GM12864 (cell line): ENCODE measurements around the gene CALCR.

Source experiments
- DNase-seq: peaks from one replicate; pipeline ENCODE4 v3.0.0-alpha.2; 2011; ENCODE audit warnings: low read depth
- H3K4me3 ChIP-seq: 2 replicates; pipeline ENCODE4 v1.5.1; 2011; ENCODE audit warnings: mild to moderate bottlenecking, low read depth, low read length, control low read depth
- TF ChIP-seq, protein P1 (sequence below): IDR thresholded peaks from 2 replicates; pipeline ENCODE4 v1.5.1; 2011; ENCODE audit warnings: low read depth, mild to moderate bottlenecking, moderate library complexity, low read length, control low read depth, inconsistent platforms; ENCODE audit errors: missing control alignments

Gene CALCR

DNA sequence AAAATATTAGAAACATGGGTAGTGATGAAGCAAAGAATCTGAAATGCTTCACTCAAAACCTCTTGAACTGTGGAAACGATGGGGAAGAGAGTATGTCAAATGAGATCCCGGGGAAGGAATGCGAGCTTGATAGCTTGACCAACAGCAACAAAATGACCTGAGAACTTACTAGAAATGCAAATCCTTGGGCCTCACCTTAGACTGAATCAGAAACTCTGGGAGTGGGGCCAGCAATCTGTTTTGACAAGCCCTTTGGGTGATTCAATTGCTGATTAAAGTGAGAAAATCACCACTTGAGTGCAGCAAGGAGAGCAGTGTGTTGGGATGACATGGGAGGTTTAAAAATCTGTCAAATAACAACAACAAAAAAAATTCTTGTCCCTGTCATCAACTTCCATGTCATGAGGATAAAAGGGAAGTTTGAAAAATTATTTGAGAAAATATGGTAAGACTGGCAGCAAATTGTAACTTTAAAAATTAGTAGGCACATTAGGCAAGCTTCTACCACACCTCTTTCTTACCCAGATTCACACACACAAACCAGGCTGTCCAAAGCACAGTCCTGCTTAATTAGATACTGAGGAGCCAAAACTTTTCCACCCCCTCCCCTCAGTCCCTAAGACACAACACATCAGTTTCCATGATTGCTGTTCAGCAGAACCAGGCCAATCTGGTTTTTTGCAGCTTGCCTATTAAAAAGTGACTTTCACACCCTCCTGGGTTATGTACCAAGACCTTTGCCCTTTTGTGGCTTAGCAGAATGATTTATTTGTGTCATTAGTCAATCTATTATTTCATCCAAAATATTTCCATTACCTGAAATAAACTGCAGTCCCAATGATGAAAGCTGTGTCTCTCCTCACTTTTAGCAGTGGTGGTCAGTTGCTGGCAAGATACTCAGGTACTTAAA, 15.6 kb downstream of the CALCR start:
- no peak overlapping the region for H3K4me3 ChIP-seq
- TF ChIP-seq, protein P1, sequence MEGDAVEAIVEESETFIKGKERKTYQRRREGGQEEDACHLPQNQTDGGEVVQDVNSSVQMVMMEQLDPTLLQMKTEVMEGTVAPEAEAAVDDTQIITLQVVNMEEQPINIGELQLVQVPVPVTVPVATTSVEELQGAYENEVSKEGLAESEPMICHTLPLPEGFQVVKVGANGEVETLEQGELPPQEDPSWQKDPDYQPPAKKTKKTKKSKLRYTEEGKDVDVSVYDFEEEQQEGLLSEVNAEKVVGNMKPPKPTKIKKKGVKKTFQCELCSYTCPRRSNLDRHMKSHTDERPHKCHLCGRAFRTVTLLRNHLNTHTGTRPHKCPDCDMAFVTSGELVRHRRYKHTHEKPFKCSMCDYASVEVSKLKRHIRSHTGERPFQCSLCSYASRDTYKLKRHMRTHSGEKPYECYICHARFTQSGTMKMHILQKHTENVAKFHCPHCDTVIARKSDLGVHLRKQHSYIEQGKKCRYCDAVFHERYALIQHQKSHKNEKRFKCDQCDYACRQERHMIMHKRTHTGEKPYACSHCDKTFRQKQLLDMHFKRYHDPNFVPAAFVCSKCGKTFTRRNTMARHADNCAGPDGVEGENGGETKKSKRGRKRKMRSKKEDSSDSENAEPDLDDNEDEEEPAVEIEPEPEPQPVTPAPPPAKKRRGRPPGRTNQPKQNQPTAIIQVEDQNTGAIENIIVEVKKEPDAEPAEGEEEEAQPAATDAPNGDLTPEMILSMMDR = no peak
- DNase-seq = no peak

DNA sequence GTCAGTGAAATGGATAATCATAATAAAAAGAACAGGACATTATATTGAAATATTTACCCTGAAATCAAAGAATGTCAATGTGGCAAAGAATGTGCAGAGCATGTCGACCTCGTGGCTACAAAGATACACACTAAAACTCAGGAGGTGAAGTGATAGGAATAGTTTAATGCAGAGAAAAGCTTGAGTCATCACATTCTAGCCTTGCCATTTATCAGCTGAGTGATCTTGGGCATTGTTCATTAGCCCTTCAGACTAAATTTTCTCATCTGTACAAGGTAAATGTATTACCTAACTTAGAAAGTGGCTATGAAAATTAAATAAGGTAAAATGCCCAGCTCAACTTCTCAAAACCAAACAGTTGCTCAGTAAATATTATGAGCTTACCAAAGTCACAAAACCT, 22.6 kb downstream of the CALCR start:
- TF ChIP-seq, protein P1 = no peak
- DNase-seq = no peak
- H3K4me3 ChIP-seq = no peak overlapping the region

DNA sequence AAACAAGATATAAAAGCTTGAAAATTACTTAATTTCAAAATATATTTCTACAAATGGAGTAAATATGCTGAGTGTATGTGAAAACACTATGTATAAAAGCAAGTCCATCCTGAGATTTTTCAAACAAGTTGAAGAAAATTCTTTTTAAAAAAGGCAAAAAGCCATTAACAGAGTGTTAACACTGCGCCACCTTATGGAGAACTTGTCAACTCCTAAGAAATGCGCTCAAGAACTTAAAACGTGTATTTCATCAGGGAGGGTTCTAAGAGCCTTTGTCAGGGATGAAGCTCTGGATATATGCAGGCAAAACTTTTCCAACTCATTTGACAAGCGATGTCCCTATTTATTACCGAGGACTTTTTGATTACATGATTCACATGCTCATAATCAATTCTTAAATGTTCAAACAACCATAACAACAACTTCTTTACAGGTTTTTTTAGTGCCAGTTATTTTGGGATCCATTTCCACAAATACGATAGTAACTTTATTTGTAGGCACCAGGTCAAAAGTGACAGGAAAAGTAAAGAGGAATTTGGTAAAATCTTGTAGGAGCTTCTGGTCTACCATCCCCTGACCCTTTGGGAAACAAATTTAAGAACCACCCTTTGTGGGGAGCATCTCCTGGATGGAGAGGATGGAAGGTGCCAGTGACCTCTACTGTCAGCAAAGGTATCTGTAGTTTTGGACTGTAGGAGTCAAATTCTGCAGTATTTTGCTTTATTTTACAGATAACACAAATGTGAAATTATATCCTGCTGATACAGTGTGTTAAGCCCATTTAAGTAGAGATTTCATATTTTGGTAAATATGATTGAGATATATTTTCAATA, 23.2 kb downstream of the CALCR start:
- TF ChIP-seq, protein P1 = peak; percentile 55
- no peak overlapping the region for H3K4me3 ChIP-seq
- DNase-seq = peak; percentile 10

DNA sequence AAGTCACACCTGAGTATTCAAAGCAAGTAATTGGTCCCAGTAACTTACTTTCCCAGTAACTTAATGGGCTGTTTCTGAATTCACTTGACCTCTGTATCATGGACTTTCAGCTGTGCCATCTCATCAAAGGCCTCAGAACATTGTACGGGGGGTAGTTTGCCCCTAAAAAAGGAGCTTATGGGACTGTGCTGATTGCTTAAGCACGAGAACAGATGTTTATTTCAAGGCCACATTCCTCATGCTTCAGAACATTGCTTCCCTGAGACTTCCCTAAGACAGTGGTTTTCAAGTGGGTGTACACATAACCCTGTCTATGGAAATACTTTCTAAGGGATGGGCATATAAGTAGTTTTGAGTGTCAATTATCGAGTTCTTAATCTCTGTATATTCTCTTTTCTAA, 26.8 kb downstream of the CALCR start:
- H3K4me3 ChIP-seq = no peak overlapping the region
- TF ChIP-seq, protein P1 = no peak

DNA sequence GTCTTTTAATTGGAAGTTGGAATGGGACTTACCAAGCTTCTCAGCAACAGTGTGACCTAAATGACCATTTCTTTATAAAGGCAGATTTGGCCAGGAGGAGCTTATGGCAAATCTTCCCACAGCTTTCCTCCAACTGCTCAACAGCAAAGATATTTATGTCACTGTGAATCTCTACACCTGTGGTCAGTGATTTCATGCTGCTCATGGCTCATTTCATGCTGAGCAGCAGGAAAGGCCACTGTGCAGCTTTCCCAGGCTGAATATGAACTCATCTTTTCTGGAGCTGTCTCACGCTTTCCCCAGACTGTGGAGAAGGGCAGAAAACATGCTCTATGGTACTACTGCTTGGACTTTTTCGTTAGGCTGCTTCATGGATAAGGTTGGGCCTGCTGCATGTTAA, 29.8 kb downstream of the CALCR start:
- no peak overlapping the region for H3K4me3 ChIP-seq
- DNase-seq = no peak
- TF ChIP-seq, protein P1 = no peak

More for the DNA sequence above, 26.8 kb downstream of the CALCR start:
- DNase-seq = no peak

DNA sequence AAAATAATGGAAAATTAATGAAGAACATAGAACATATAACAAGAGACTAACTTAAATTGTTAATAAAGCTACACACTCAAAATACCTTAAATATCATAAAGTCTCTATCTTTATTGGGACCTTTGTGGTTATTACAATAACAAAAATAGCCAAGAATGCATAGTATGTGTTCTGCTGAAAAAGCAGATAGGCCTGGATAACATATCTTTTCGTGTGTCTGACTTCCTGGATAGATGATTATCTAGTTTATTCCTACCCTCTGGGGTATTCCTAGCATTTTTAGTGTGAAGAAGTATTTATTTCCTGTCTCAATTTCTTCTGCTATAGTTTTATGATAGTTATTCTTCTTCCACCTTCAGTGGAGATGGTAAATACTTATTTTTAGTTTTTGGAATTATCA, 36.5 kb downstream of the CALCR start:
- DNase-seq = no peak
- TF ChIP-seq, protein P1 = no peak
- H3K4me3 ChIP-seq = no peak overlapping the region
